Immature natural killer cell (primary cell): Measurements from ENCODE around the gene GABRB3. TPM values are rescaled to one million over a fixed set of nuclear protein-coding genes. Genes with fewer than 3 reads are reported as not detected.

ENCODE experiments used
- DNase-seq, 3 donors: peaks; one replicate each; pipeline ENCODE4 v3.0.0; 2022; ENCODE audit warnings: mixed read lengths in 1 of 3
- H3K27ac Mint-ChIP-seq, 6 donors: one replicate each; pipeline ENCODE4 v1.8.0; 2020; ENCODE audit warnings: mixed read lengths in 6 of 6, mild to moderate bottlenecking in 5 of 6, inconsistent platforms in 4 of 6, moderate library complexity in 3 of 6
- H3K27me3 Mint-ChIP-seq, 3 donors: one replicate each; pipeline ENCODE4 v1.8.0; 2020 to 2021; ENCODE audit warnings: low read depth in 3 of 3, mild to moderate bottlenecking in 3 of 3, mixed read lengths in 3 of 3, moderate library complexity in 3 of 3, inconsistent platforms in 1 of 3
- H3K36me3 Mint-ChIP-seq, 3 donors: one replicate each; pipeline ENCODE4 v1.8.0; 2020; ENCODE audit warnings: mixed read lengths in 3 of 3, inconsistent platforms in 2 of 3, mild to moderate bottlenecking in 2 of 3
- H3K4me1 Mint-ChIP-seq, 2 donors: one replicate each; pipeline ENCODE4 v1.8.0; 2020; ENCODE audit warnings: inconsistent platforms in 2 of 2, mild to moderate bottlenecking in 2 of 2, mixed read lengths in 2 of 2, moderate library complexity in 1 of 2
- H3K4me3 Mint-ChIP-seq, 5 donors: one replicate each; pipeline ENCODE4 v1.8.0; 2020; ENCODE audit warnings: mild to moderate bottlenecking in 5 of 5, mixed read lengths in 5 of 5, inconsistent platforms in 3 of 5, moderate library complexity in 3 of 5
- H3K9me3 Mint-ChIP-seq, 6 donors: one replicate each; pipeline ENCODE4 v1.8.0; 2020; ENCODE audit warnings: mild to moderate bottlenecking in 6 of 6, mixed read lengths in 6 of 6, inconsistent platforms in 4 of 6, moderate library complexity in 3 of 6
- polyA plus RNA-seq, 3 donors: library from polyadenylated mRNA; unstranded; fragments of 300-500 nt; fragmentation: Illumina TruSeq; gene quantifications; one replicate each; pipeline ENCODE4 v1.2.3, GENCODE V29; 2021

GABRB3 gene
- polyA plus RNA-seq, 3 donors from 2014 or later = not detected

GRCh38 chr15:26686547-26687187, 86.2 kb downstream of the GABRB3 start:
- no peaks in the 10 kb centered on the region for H3K4me1 Mint-ChIP-seq
- peaks cover 0 to 6% (median 2%) of the 10 kb centered on the region in 3 donors for H3K27me3 Mint-ChIP-seq
- no peak for DNase-seq
- no peak overlapping the region for H3K27ac Mint-ChIP-seq
- peaks cover 3 to 24% (median 8%) of the 10 kb centered on the region in 6 donors for H3K9me3 Mint-ChIP-seq
- H3K36me3 Mint-ChIP-seq = no peaks in the 10 kb centered on the region
- no peak overlapping the region for H3K4me3 Mint-ChIP-seq

GRCh38 chr15:26682598-26683164, 90.2 kb downstream of the GABRB3 start:
- Mint-ChIP-seq H3K4me1 (no peaks in the 10 kb centered on the region), H3K9me3 (peaks cover 4 to 32% (median 12%) of the 10 kb centered on the region in 6 donors), H3K4me3 (no peak overlapping the region), H3K27ac (no peak overlapping the region), H3K27me3 (peaks cover 0 to 6% (median 2%) of the 10 kb centered on the region in 3 donors), H3K36me3 (no peaks in the 10 kb centered on the region)
- no peak for DNase-seq

- Mint-ChIP-seq H3K9me3 (peaks cover 6 to 34% (median 19%) of the 10 kb centered on the region in 6 donors), H3K4me1 (no peaks in the 10 kb centered on the region), H3K27ac (no peak overlapping the region), H3K4me3 (no peak overlapping the region), H3K27me3 (peaks cover 0 to 4% (median 4%) of the 10 kb centered on the region in 3 donors), H3K36me3 (no peaks in the 10 kb centered on the region)
- DNase-seq = no peak
These were observed 92.9 kb downstream of the GABRB3 start for GRCh38 chr15:26679927-26680326.

GRCh38 chr15:26676115-26676514, 96.8 kb downstream of the GABRB3 start:
- Mint-ChIP-seq H3K9me3 (peaks cover 9 to 55% (median 25%) of the 10 kb centered on the region in 6 donors), H3K4me1 (no peaks in the 10 kb centered on the region), H3K36me3 (no peaks in the 10 kb centered on the region), H3K27ac (no peak overlapping the region), H3K4me3 (no peak overlapping the region), H3K27me3 (peaks cover 0 to 5% (median 0%) of the 10 kb centered on the region in 3 donors)
- no peak for DNase-seq

GRCh38 chr15:26674467-26674866, 98.4 kb downstream of the GABRB3 start:
- Mint-ChIP-seq H3K36me3 (no peaks in the 10 kb centered on the region), H3K27me3 (peaks cover 0 to 3% (median 0%) of the 10 kb centered on the region in 3 donors), H3K4me3 (no peak overlapping the region), H3K9me3 (peaks cover 6 to 48% (median 22%) of the 10 kb centered on the region in 6 donors), H3K27ac (no peak overlapping the region), H3K4me1 (no peaks in the 10 kb centered on the region)
- DNase-seq = no peak

- H3K27ac Mint-ChIP-seq = no peak overlapping the region
- H3K9me3 Mint-ChIP-seq = peaks cover 9 to 48% (median 21%) of the 10 kb centered on the region in 6 donors
- DNase-seq = no peak
- no peaks in the 10 kb centered on the region for H3K36me3 Mint-ChIP-seq
- peaks cover 0 to 3% (median 0%) of the 10 kb centered on the region in 3 donors for H3K27me3 Mint-ChIP-seq
- no peaks in the 10 kb centered on the region for H3K4me1 Mint-ChIP-seq
- no peak overlapping the region for H3K4me3 Mint-ChIP-seq
These were observed 99.4 kb downstream of the GABRB3 start for GRCh38 chr15:26673445-26673844.

GRCh38 chr15:26670116-26670515, 102.8 kb downstream of the GABRB3 start:
- H3K36me3 Mint-ChIP-seq = no peaks in the 10 kb centered on the region
- no peak overlapping the region for H3K4me3 Mint-ChIP-seq
- no peaks in the 10 kb centered on the region for H3K4me1 Mint-ChIP-seq
- peaks cover 4 to 40% (median 14%) of the 10 kb centered on the region in 6 donors for H3K9me3 Mint-ChIP-seq
- H3K27ac Mint-ChIP-seq = no peak overlapping the region
- H3K27me3 Mint-ChIP-seq = peaks cover 0 to 1% (median 0%) of the 10 kb centered on the region in 3 donors
- no peak for DNase-seq

- DNase-seq = no peak
- Mint-ChIP-seq H3K4me1 (no peaks in the 10 kb centered on the region), H3K27me3 (no peaks in the 10 kb centered on the region), H3K9me3 (peaks cover 3 to 24% (median 6%) of the 10 kb centered on the region in 6 donors), H3K27ac (no peak overlapping the region), H3K36me3 (no peaks in the 10 kb centered on the region), H3K4me3 (no peak overlapping the region)
These were observed 105.5 kb downstream of the GABRB3 start for GRCh38 chr15:26667222-26667988.

- DNase-seq = no peak
- Mint-ChIP-seq H3K9me3 (peaks cover 0 to 15% (median 5%) of the 10 kb centered on the region in 6 donors), H3K4me1 (no peaks in the 10 kb centered on the region), H3K4me3 (no peak overlapping the region), H3K27me3 (no peaks in the 10 kb centered on the region), H3K27ac (no peak overlapping the region), H3K36me3 (no peaks in the 10 kb centered on the region)
These were observed 106.7 kb downstream of the GABRB3 start for GRCh38 chr15:26665957-26666791.

GRCh38 chr15:26662283-26662682, 110.6 kb downstream of the GABRB3 start:
- no peak overlapping the region for H3K4me3 Mint-ChIP-seq
- H3K36me3 Mint-ChIP-seq = no peaks in the 10 kb centered on the region
- H3K27me3 Mint-ChIP-seq = peaks cover 0 to 1% (median 0%) of the 10 kb centered on the region in 3 donors
- H3K27ac Mint-ChIP-seq = no peak overlapping the region
- H3K4me1 Mint-ChIP-seq = no peaks in the 10 kb centered on the region
- peaks cover 0 to 14% (median 7%) of the 10 kb centered on the region in 6 donors for H3K9me3 Mint-ChIP-seq
- no peak for DNase-seq

- H3K27me3 Mint-ChIP-seq = peaks cover 0 to 1% (median 0%) of the 10 kb centered on the region in 3 donors
- DNase-seq = no peak
- no peak overlapping the region for H3K27ac Mint-ChIP-seq
- H3K9me3 Mint-ChIP-seq = peaks cover 0 to 15% (median 11%) of the 10 kb centered on the region in 6 donors
- no peak overlapping the region for H3K4me3 Mint-ChIP-seq
- no peaks in the 10 kb centered on the region for H3K36me3 Mint-ChIP-seq
- no peaks in the 10 kb centered on the region for H3K4me1 Mint-ChIP-seq
These were observed 111.1 kb downstream of the GABRB3 start for GRCh38 chr15:26661748-26662147.

GRCh38 chr15:26661107-26661506, 111.8 kb downstream of the GABRB3 start:
- no peak overlapping the region for H3K4me3 Mint-ChIP-seq
- no peaks in the 10 kb centered on the region for H3K36me3 Mint-ChIP-seq
- H3K27me3 Mint-ChIP-seq = peaks cover 0 to 1% (median 0%) of the 10 kb centered on the region in 3 donors
- no peak for DNase-seq
- H3K27ac Mint-ChIP-seq = no peak overlapping the region
- H3K4me1 Mint-ChIP-seq = no peaks in the 10 kb centered on the region
- peaks cover 0 to 18% (median 13%) of the 10 kb centered on the region in 6 donors for H3K9me3 Mint-ChIP-seq

GRCh38 chr15:26660241-26660640, 112.6 kb downstream of the GABRB3 start:
- Mint-ChIP-seq H3K4me3 (no peak overlapping the region), H3K4me1 (no peaks in the 10 kb centered on the region), H3K27ac (no peak overlapping the region), H3K9me3 (peaks cover 0 to 23% (median 15%) of the 10 kb centered on the region in 6 donors), H3K27me3 (peaks cover 0 to 1% (median 0%) of the 10 kb centered on the region in 3 donors), H3K36me3 (no peaks in the 10 kb centered on the region)
- no peak for DNase-seq
